H1 (cell line): ENCODE measurements around the gene ADNP2. TPM values are rescaled to one million over a fixed set of nuclear protein-coding genes. Genes with fewer than 3 reads are reported as not detected.

Experiments used
- CTCF ChIA-PET: fragments of 300-600 bp; sonication (Branson Sonifier 250); formaldehyde crosslinking; loops from one replicate; lab custom pipeline; 2021; ENCODE audit not compliant: partially characterized antibody; lab: Charles Lee
- POLR2A ChIA-PET: fragments of 300-600 bp; sonication (Branson Sonifier 250); formaldehyde crosslinking; loops from one replicate; lab custom pipeline; 2021; ENCODE audit warnings: inconsistent platforms; ENCODE audit not compliant: partially characterized antibody; lab: Charles Lee
- DNase-seq, 2 experiments: peaks; one replicate each; pipeline versions ENCODE4 v3.0.0 to v3.0.0-alpha.2; 2010 to 2022; ENCODE audit warnings: low spot score in 2 of 2, low read depth in 1 of 2, mixed read lengths in 1 of 2
- FAIRE-seq: peaks from 2 replicates; lab custom pipeline; 2011; peaks lifted over from hg19 to GRCh38; lab: Jason Lieb, UNC
- H2AFZ ChIP-seq: 2 replicates; pipeline ENCODE4 v1.8.1; 2012; ENCODE audit warnings: low read length, inconsistent platforms
- H2AK5ac ChIP-seq: 2 replicates; pipeline ENCODE4 v1.6.1; 2013; ENCODE audit warnings: low read depth, low read length
- H2BK120ac ChIP-seq: replicated peaks from 2 replicates; pipeline ENCODE3; 2013; ENCODE audit warnings: low read depth, low read length, inconsistent platforms
- H2BK12ac ChIP-seq: 2 replicates; pipeline ENCODE4 v1.6.1; 2013; ENCODE audit warnings: low read depth, low read length
- H2BK15ac ChIP-seq: 2 replicates; pipeline ENCODE4 v1.6.1; 2013; ENCODE audit warnings: low read length
- H2BK20ac ChIP-seq: 2 replicates; pipeline ENCODE4 v1.6.1; 2013; ENCODE audit warnings: low read length
- H2BK5ac ChIP-seq: 2 replicates; pipeline ENCODE4 v1.6.1; 2013; ENCODE audit warnings: low read depth, low read length
- H3K14ac ChIP-seq: 2 replicates; pipeline ENCODE4 v1.6.1; 2013; ENCODE audit warnings: inconsistent platforms; ENCODE audit not compliant: insufficient read length
- H3K18ac ChIP-seq: 2 replicates; pipeline ENCODE4 v1.6.1; 2013; ENCODE audit warnings: low read length; ENCODE audit errors: extremely low read depth
- H3K23ac ChIP-seq: 2 replicates; pipeline ENCODE4 v1.6.1; 2013; ENCODE audit warnings: inconsistent platforms; ENCODE audit not compliant: insufficient read length
- H3K23me2 ChIP-seq: 2 replicates; pipeline ENCODE4 v1.6.1; 2013; ENCODE audit warnings: low read depth, low read length
- H3K27ac ChIP-seq: 2 replicates; pipeline ENCODE4 v1.6.1; 2011; ENCODE audit warnings: low read depth, low read length, inconsistent platforms
- H3K27me3 ChIP-seq, 4 experiments: replicated peaks in 1 of 4; 1 replicate in 1 of 4; 2 replicates in 3 of 4; pipeline versions ENCODE4 v1.6.1 to v1.8.1; 2011 to 2013; ENCODE audit warnings: low read length in 3 of 4, mild to moderate bottlenecking in 3 of 4, inconsistent platforms in 2 of 4, mixed read lengths in 2 of 4, moderate library complexity in 1 of 4; ENCODE audit not compliant: control insufficient read depth in 3 of 4, insufficient read depth in 3 of 4; ENCODE audit errors: extremely low read depth in 1 of 4
- H3K36me3 ChIP-seq, 4 experiments: 2 replicates each; pipeline versions ENCODE4 v1.6.1 to v1.8.1; 2011 to 2013; ENCODE audit warnings: mild to moderate bottlenecking in 4 of 4, low read length in 3 of 4, moderate library complexity in 2 of 4, control low read depth in 1 of 4, inconsistent platforms in 1 of 4; ENCODE audit not compliant: insufficient read depth in 4 of 4, control insufficient read depth in 2 of 4
- H3K4ac ChIP-seq: replicated peaks from 2 replicates; pipeline ENCODE3; 2013; ENCODE audit warnings: low read length, low read depth, mixed read lengths, inconsistent platforms; ENCODE audit not compliant: insufficient read length
- H3K4me1 ChIP-seq, 4 experiments: replicated peaks in 1 of 4; 1 replicate in 1 of 4; 2 replicates in 3 of 4; pipeline versions ENCODE4 v1.6.1 to v1.8.1; 2011 to 2013; ENCODE audit warnings: low read length in 3 of 4, inconsistent platforms in 2 of 4, mixed read lengths in 1 of 4; ENCODE audit not compliant: insufficient read depth in 4 of 4, control insufficient read depth in 3 of 4
- H3K4me2 ChIP-seq, 2 experiments: 2 replicates each; pipeline versions ENCODE4 v1.6.1 to v1.8.1; 2011 to 2013; ENCODE audit warnings: low read depth in 2 of 2, low read length in 2 of 2, control low read depth in 1 of 2, inconsistent platforms in 1 of 2, mild to moderate bottlenecking in 1 of 2; ENCODE audit not compliant: insufficient read depth in 1 of 2
- H3K4me3 ChIP-seq, 4 experiments: fragments of 200-600, 300-600 bp in 1 of 4; sonication (generic), shearing (Covaris generic), sonication (Bioruptor Twin) in 1 of 4; 2 replicates each; pipeline versions ENCODE4 v1.5.1 to v1.8.1; 2011 to 2016; ENCODE audit warnings: low read length in 4 of 4, low read depth in 3 of 4, control low read depth in 2 of 4, inconsistent platforms in 2 of 4, mild to moderate bottlenecking in 2 of 4, mixed read lengths in 1 of 4, moderate library complexity in 1 of 4; ENCODE audit not compliant: insufficient read depth in 2 of 4; ENCODE audit errors: extremely low read depth in 1 of 4
- H3K56ac ChIP-seq: replicated peaks from 2 replicates; pipeline ENCODE3; 2013; ENCODE audit warnings: low read depth, mild to moderate bottlenecking, mixed read lengths, low read length, inconsistent platforms; ENCODE audit not compliant: insufficient read length
- H3K79me1 ChIP-seq: 2 replicates; pipeline ENCODE4 v1.6.1; 2013; ENCODE audit warnings: low read depth, low read length, control low read depth
- H3K79me2 ChIP-seq, 2 experiments: 2 replicates each; pipeline versions ENCODE4 v1.6.1 to v1.8.1; 2012 to 2013; ENCODE audit warnings: low read length in 2 of 2, mild to moderate bottlenecking in 2 of 2, inconsistent platforms in 1 of 2; ENCODE audit not compliant: insufficient read depth in 2 of 2, control insufficient read depth in 1 of 2
- H3K9ac ChIP-seq, 4 experiments: replicated peaks in 1 of 4; 1 replicate in 1 of 4; 2 replicates in 3 of 4; pipeline versions ENCODE4 v1.6.1 to v1.8.1; 2011 to 2013; ENCODE audit warnings: low read depth in 3 of 4, low read length in 3 of 4, control low read depth in 2 of 4, mild to moderate bottlenecking in 2 of 4, moderate library complexity in 2 of 4, inconsistent platforms in 1 of 4; ENCODE audit errors: extremely low read depth in 1 of 4
- H3K9me3 ChIP-seq, 2 experiments: 2 replicates each; pipeline versions ENCODE4 v1.6.1 to v1.8.1; 2012 to 2013; ENCODE audit warnings: mild to moderate bottlenecking in 2 of 2, moderate library complexity in 2 of 2, control low read depth in 1 of 2, inconsistent platforms in 1 of 2, low read depth in 1 of 2, low read length in 1 of 2, mixed read lengths in 1 of 2; ENCODE audit not compliant: insufficient read depth in 2 of 2
- H4K20me1 ChIP-seq, 2 experiments: replicated peaks in 1 of 2; 2 replicates each; pipeline versions ENCODE3 to v1.8.1; 2011 to 2013; ENCODE audit warnings: inconsistent platforms in 2 of 2, low read length in 2 of 2, mild to moderate bottlenecking in 1 of 2; ENCODE audit not compliant: insufficient read depth in 2 of 2, control insufficient read depth in 1 of 2
- H4K5ac ChIP-seq: 2 replicates; pipeline ENCODE4 v1.6.1; 2013; ENCODE audit warnings: low read length, low read depth, mixed read lengths, inconsistent platforms; ENCODE audit not compliant: insufficient read length
- H4K8ac ChIP-seq: 2 replicates; pipeline ENCODE4 v1.8.0; 2013; ENCODE audit warnings: mild to moderate bottlenecking, moderate library complexity, low read length, inconsistent platforms; ENCODE audit not compliant: insufficient read depth; ENCODE audit errors: extremely low read depth
- H4K91ac ChIP-seq: replicated peaks from 2 replicates; pipeline ENCODE3; 2013; ENCODE audit warnings: low read length, mixed read lengths, inconsistent platforms; ENCODE audit not compliant: insufficient read length
- BACH1 ChIP-seq: IDR thresholded peaks from 2 replicates; pipeline ENCODE4 v1.6.1; 2012; ENCODE audit warnings: low read length, improper control_type of control experiment
- CBX5 ChIP-seq: fragments of 300-800, 300-1000 bp; sonication (generic); IDR thresholded peaks from 2 replicates; pipeline ENCODE4 v1.7.1; 2016; ENCODE audit warnings: antibody characterized with exemption, low read length, low read depth
- EZH2 ChIP-seq: fragments of 200-600 bp; sonication (generic); IDR thresholded peaks from 2 replicates; pipeline ENCODE4 v1.7.1; 2012; ENCODE audit warnings: low read depth, mild to moderate bottlenecking, moderate library complexity, low read length, inconsistent platforms; ENCODE audit not compliant: severe bottlenecking
- JUND ChIP-seq: IDR thresholded peaks from 2 replicates; pipeline ENCODE4 v1.6.1; 2011; ENCODE audit warnings: mild to moderate bottlenecking, improper control_type of control experiment, low read length
- NRF1 ChIP-seq: IDR thresholded peaks from 2 replicates; pipeline ENCODE4 v1.6.1; 2011; ENCODE audit warnings: mild to moderate bottlenecking, low read depth, low read length, improper control_type of control experiment
- RBBP5 ChIP-seq: IDR thresholded peaks from 2 replicates; pipeline ENCODE4 v1.7.1; 2012; ENCODE audit warnings: low read depth, mild to moderate bottlenecking, inconsistent platforms, low read length, moderate library complexity, borderline replicate concordance
- RFX5 ChIP-seq: IDR thresholded peaks from 2 replicates; pipeline ENCODE4 v1.6.1; 2011; ENCODE audit warnings: low read depth, low read length, improper control_type of control experiment, borderline replicate concordance
- RNF2 ChIP-seq: fragments of 200-900, 300-1000 bp; sonication (generic); IDR thresholded peaks from 2 replicates; pipeline ENCODE4 v1.7.1; 2016; ENCODE audit warnings: borderline replicate concordance, low read depth, mild to moderate bottlenecking, antibody characterized with exemption, low read length; ENCODE audit not compliant: poor library complexity, severe bottlenecking; ENCODE audit errors: missing control alignments
- RXRA ChIP-seq: IDR thresholded peaks from 2 replicates; pipeline ENCODE4 v1.6.1; 2011; ENCODE audit warnings: low read depth, mild to moderate bottlenecking, low read length, moderate library complexity; ENCODE audit not compliant: insufficient read depth
- SAP30 ChIP-seq: fragments of 300-600 bp; sonication (generic); IDR thresholded peaks from 2 replicates; pipeline ENCODE4 v1.7.1; 2012; ENCODE audit warnings: low read length, moderate library complexity, mild to moderate bottlenecking, inconsistent platforms; ENCODE audit not compliant: insufficient read depth, insufficient replicate concordance
- WGBS, 2 experiments: shearing (Covaris generic) in 1 of 2; methylation state at CpG; one replicate each; pipeline versions ENCODE4 v1.1.6 to v1.1.7; 2013 to 2015; ENCODE audit warnings: low lambda C conversion rate in 2 of 2, mixed read lengths in 2 of 2, inconsistent platforms in 1 of 2, low coverage in 1 of 2, missing lambda C conversion rate in 1 of 2; ENCODE audit not compliant: insufficient replicate concordance in 2 of 2, insufficient coverage in 1 of 2, insufficient read length in 1 of 2; ENCODE audit errors: extremely low coverage in 1 of 2, missing lambda C conversion rate in 1 of 2; 5-methylcytosine and 5-hydroxymethylcytosine counted together
- polyA plus RNA-seq, 7 experiments: library from polyadenylated mRNA; depleted of rRNA in 3 of 7; stranded (reverse) in 5 of 7; unstranded in 2 of 7; fragments of >200 nt in 5 of 7; fragments of 200-250 nt in 2 of 7; gene quantifications; 1 replicate in 5 of 7; 2 replicates in 1 of 7; 4 replicates in 1 of 7; pipeline versions ENCODE4 v1.2.1 to v1.2.3, GENCODE V29; 2011 to 2013; ENCODE audit warnings: missing spikeins in 2 of 7, mixed read lengths in 2 of 7
- total RNA-seq: library from RNA; stranded (reverse); fragmentation: NEBNext Ultra II Directional; extraction: Animal tissue kit (Norgen Biotek cat#: 25700); gene quantifications from 2 replicates; pipeline ENCODE4 v1.2.1, GENCODE V29; 2021

Gene ADNP2
- total and polyA plus RNA-seq, 2 of the 8 experiments (the other 6 are each of a cell fraction or from before 2014, with no cell fraction given): 25.1 to 61.6 TPM

GRCh38 chr18:80075940-80076339, 33.1 kb upstream of the ADNP2 start:
- Histone ChIP-seq H3K4me1 (no peaks in the 10 kb centered on the region), H3K4me3 (no peak overlapping the region), H3K79me2 (no peaks in the 10 kb centered on the region), H3K4ac (no peak overlapping the region), H3K18ac (no peak overlapping the region), H3K79me1 (no peaks in the 10 kb centered on the region), H3K4me2 (no peak overlapping the region), H2BK5ac (no peak overlapping the region), H2BK15ac (no peak overlapping the region), H3K23me2 (no peaks in the 10 kb centered on the region), H2BK20ac (no peak overlapping the region), H2AK5ac (no peak overlapping the region), H3K56ac (no peak overlapping the region), H4K91ac (no peak overlapping the region), H3K27ac (no peak overlapping the region), H4K8ac (no peak overlapping the region), H3K36me3 (no peaks in the 10 kb centered on the region), H3K9me3 (peaks cover 0 to 30% of the 10 kb centered on the region in 2 experiments; a peak in 2 of 4 replicates), H3K9ac (no peak overlapping the region), H2AFZ (no peak overlapping the region), H3K23ac (no peak overlapping the region), H3K14ac (no peak overlapping the region), H4K20me1 (no peaks in the 10 kb centered on the region), H2BK12ac (no peak overlapping the region), H3K27me3 (no peaks in the 10 kb centered on the region), H4K5ac (no peak overlapping the region), H2BK120ac (no peak overlapping the region)
- DNase-seq (no peak), FAIRE-seq (no peak)
- TF ChIP-seq CBX5 (no peak), JUND (no peak), RXRA (no peak), RNF2 (no peak), BACH1 (no peak), SAP30 (no peak), NRF1 (no peak), RBBP5 (no peak), EZH2 (no peak), RFX5 (no peak)
- POLR2A ChIA-PET: no interaction called here
- WGBS, 2 experiments: 89% methylated on average over 7 of the region's 7 CpGs; no CpG with 5 or more reads in 1 of the 2 experiments
- CTCF ChIA-PET: no interaction called here
